K562 (cell line): ENCODE measurements around the gene CELA1. TPM values are rescaled to one million over a fixed set of nuclear protein-coding genes. Genes with fewer than 3 reads are reported as not detected.
A peak's percentile ranks its signal among the peaks of the same experiment; 100 is the strongest.

Source experiments
- CREB1 ChIP-seq, 2 experiments: sonication (generic) in 1 of 2; formaldehyde crosslinking in 1 of 2; IDR thresholded peaks; 2 replicates each; pipeline versions ENCODE4 v1.6.1 to v1.8.0; 2012 to 2022; ENCODE audit warnings: inconsistent platforms in 1 of 2, mild to moderate bottlenecking in 1 of 2, missing genetic modification reagents in 1 of 2, moderate library complexity in 1 of 2
- HDAC3 ChIP-seq: fragments of 450-650 bp; IDR thresholded peaks from 2 replicates; pipeline ENCODE4 v1.6.1; 2018; ENCODE audit warnings: borderline replicate concordance, mild to moderate bottlenecking, moderate library complexity; ENCODE audit not compliant: partially characterized antibody
- HLTF ChIP-seq: fragments of 450-650 bp; IDR thresholded peaks from 2 replicates; pipeline ENCODE4 v1.6.1; 2016
- KAT8 ChIP-seq: fragments of 450-650 bp; IDR thresholded peaks from 2 replicates; pipeline ENCODE4 v1.6.1; 2016; ENCODE audit warnings: low read depth, mild to moderate bottlenecking
- LEF1 ChIP-seq: fragments of 450-650 bp; IDR thresholded peaks from 2 replicates; pipeline ENCODE4 v1.6.1; 2016; ENCODE audit warnings: mild to moderate bottlenecking
- NFE2L1 ChIP-seq: fragments of 450-650 bp; IDR thresholded peaks from 2 replicates; pipeline ENCODE4 v1.6.1; 2016; ENCODE audit warnings: missing genetic modification characterization, low read depth, mild to moderate bottlenecking, missing compliant biosample characterization, moderate library complexity, borderline replicate concordance
- NFIC ChIP-seq: fragments of 450-650 bp; IDR thresholded peaks from 2 replicates; pipeline ENCODE4 v1.6.1; 2017; ENCODE audit warnings: mild to moderate bottlenecking, inconsistent platforms
- POU5F1 ChIP-seq: fragments of 150-350 bp; IDR thresholded peaks from 2 replicates; pipeline ENCODE4 v1.6.1; 2014; ENCODE audit warnings: borderline replicate concordance, low read length, low read depth, mild to moderate bottlenecking; ENCODE audit not compliant: partially characterized antibody
- TAL1 ChIP-seq: fragments of 450-650 bp; IDR thresholded peaks from 2 replicates; pipeline ENCODE4 v1.6.1; 2016; ENCODE audit warnings: mild to moderate bottlenecking
- XRCC5 ChIP-seq: fragments of 200-400 bp; formaldehyde crosslinking; IDR thresholded peaks from 2 replicates; pipeline ENCODE4 v1.6.1; 2017; ENCODE audit warnings: low read depth, mild to moderate bottlenecking, low read length
- ZNF263 ChIP-seq: sonication (generic); formaldehyde crosslinking; IDR thresholded peaks from 2 replicates; pipeline ENCODE4 v1.8.0; 2022; ENCODE audit warnings: mild to moderate bottlenecking, missing genetic modification reagents, borderline replicate concordance
- polyA plus RNA-seq, 8 experiments: library from polyadenylated mRNA; depleted of rRNA in 4 of 8; stranded (reverse) in 5 of 8; unstranded in 3 of 8; fragments of >200 nt; fragmentation: Nextera tagmentation in 2 of 8; fragmentation: Illumina TruSeq in 1 of 8; extraction: Ambion mirVana in 2 of 8; extraction: Trizol in 1 of 8; gene quantifications; 2 replicates each; pipeline versions ENCODE4 v1.2.1 to v1.2.3, GENCODE V29; 2011 to 2014; ENCODE audit warnings: inconsistent platforms in 1 of 8, missing spikeins in 1 of 8
- total RNA-seq, 7 experiments: library from RNA; depleted of rRNA in 6 of 7; stranded (reverse); fragments of >200 nt in 6 of 7; fragmentation: Illumina TruSeq in 2 of 7; extraction: Trizol in 2 of 7; gene quantifications; 2 replicates each; pipeline versions ENCODE4 v1.2.1 to v1.2.3, GENCODE V29; 2011 to 2021; ENCODE audit warnings: low replicate concordance in 1 of 7
- TF ChIP-seq, protein P1 (sequence below): IDR thresholded peaks from 3 replicates; pipeline ENCODE4 v1.6.1; 2011; ENCODE audit warnings: borderline replicate concordance, mild to moderate bottlenecking, moderate library complexity; ENCODE audit not compliant: insufficient read length; ENCODE audit errors: extremely low read depth
- TF ChIP-seq, protein P2 (sequence below): fragments of 250-450 bp; sonication (Bioruptor Pico); IDR thresholded peaks from 2 replicates; pipeline ENCODE4 v1.8.0; 2022; ENCODE audit warnings: inconsistent platforms
- TF ChIP-seq, protein P3 (sequence below): fragments of 450-650 bp; conservative IDR thresholded peaks from 2 replicates; pipeline ENCODE4 v1.6.1; 2016; ENCODE audit warnings: missing genetic modification characterization, low read depth, mild to moderate bottlenecking, missing compliant biosample characterization, moderate library complexity
- TF ChIP-seq, protein P4 (sequence below): sonication (generic); formaldehyde crosslinking; IDR thresholded peaks from 2 replicates; pipeline ENCODE4 v1.8.0; 2023; ENCODE audit warnings: missing genetic modification reagents, mild to moderate bottlenecking, borderline replicate concordance

CELA1 gene
- total and polyA plus RNA-seq, 9 of the 15 experiments (the other 6 are each of a cell fraction or from before 2014, with no cell fraction given): 0.06 to 0.27 (median 0.22) TPM; not detected in 6

DNA sequence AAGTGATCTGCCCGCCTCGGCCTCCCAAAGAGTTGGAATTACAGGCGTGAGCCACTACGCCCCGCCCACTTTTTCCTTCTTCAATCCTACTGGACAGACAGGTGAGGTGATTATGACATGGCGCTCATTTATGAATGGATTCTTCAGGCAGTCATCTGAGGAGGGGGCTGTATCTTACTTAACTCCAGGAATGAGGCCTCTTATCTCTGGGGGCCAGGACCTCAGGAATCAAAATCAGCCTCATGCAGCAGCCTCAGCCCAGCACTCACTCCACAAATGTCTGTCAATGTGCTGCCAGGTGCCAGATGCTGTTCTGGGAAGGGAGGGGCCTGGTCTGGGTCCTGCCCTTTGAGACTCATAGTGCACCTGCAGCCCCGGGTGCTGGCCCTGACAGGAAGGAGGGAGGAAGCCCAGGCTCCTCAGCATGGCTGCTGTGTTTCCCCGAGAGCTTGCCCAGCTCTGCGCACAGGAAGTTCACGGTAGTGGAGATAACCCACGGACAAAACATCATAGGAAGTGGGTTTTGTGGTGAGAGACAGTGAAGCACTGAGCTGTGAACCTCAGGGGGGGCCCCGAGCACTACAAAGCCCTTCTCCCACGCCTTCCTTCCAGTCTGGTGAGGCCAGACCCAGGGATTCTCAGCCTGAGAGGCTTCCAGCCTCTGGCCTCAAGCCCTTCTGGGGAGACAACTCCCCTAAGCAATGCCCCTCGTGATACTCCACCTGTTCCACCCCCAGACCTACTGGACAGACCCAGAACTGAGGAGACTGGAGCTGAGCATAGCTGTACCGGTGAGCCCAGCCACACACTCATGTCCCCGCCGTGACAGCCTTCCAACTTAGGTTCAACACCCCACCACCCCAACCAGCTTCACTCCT lies 22.4 kb upstream of the CELA1 start (continued):
- TF ChIP-seq, protein P1, sequence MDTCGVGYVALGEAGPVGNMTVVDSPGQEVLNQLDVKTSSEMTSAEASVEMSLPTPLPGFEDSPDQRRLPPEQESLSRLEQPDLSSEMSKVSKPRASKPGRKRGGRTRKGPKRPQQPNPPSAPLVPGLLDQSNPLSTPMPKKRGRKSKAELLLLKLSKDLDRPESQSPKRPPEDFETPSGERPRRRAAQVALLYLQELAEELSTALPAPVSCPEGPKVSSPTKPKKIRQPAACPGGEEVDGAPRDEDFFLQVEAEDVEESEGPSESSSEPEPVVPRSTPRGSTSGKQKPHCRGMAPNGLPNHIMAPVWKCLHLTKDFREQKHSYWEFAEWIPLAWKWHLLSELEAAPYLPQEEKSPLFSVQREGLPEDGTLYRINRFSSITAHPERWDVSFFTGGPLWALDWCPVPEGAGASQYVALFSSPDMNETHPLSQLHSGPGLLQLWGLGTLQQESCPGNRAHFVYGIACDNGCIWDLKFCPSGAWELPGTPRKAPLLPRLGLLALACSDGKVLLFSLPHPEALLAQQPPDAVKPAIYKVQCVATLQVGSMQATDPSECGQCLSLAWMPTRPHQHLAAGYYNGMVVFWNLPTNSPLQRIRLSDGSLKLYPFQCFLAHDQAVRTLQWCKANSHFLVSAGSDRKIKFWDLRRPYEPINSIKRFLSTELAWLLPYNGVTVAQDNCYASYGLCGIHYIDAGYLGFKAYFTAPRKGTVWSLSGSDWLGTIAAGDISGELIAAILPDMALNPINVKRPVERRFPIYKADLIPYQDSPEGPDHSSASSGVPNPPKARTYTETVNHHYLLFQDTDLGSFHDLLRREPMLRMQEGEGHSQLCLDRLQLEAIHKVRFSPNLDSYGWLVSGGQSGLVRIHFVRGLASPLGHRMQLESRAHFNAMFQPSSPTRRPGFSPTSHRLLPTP: no peak
- TF ChIP-seq NFIC (peak; percentile 92), CREB1 (IDR thresholded peaks at IDR 0.05) (peak; percentile 28; the same call in 1 of the 2 replicates), CREB1 (CRISPR knock-in tag; IDR thresholded peaks at IDR 0.05) (no peak), TAL1 (peak; percentile 98), LEF1 (peak; percentile 59), KAT8 (no peak), NFE2L1 (tag) (no peak), HDAC3 (peak; percentile 79), XRCC5 (no peak), POU5F1 (no peak), ZNF263 (CRISPR knock-in tag) (no peak; the same call in 1 of the 2 replicates), HLTF (peak; percentile 78; the same call in 1 of the 2 replicates)
- TF ChIP-seq, protein P2, sequence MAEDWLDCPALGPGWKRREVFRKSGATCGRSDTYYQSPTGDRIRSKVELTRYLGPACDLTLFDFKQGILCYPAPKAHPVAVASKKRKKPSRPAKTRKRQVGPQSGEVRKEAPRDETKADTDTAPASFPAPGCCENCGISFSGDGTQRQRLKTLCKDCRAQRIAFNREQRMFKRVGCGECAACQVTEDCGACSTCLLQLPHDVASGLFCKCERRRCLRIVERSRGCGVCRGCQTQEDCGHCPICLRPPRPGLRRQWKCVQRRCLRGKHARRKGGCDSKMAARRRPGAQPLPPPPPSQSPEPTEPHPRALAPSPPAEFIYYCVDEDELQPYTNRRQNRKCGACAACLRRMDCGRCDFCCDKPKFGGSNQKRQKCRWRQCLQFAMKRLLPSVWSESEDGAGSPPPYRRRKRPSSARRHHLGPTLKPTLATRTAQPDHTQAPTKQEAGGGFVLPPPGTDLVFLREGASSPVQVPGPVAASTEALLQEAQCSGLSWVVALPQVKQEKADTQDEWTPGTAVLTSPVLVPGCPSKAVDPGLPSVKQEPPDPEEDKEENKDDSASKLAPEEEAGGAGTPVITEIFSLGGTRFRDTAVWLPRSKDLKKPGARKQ: no peak
- TF ChIP-seq, protein P3, sequence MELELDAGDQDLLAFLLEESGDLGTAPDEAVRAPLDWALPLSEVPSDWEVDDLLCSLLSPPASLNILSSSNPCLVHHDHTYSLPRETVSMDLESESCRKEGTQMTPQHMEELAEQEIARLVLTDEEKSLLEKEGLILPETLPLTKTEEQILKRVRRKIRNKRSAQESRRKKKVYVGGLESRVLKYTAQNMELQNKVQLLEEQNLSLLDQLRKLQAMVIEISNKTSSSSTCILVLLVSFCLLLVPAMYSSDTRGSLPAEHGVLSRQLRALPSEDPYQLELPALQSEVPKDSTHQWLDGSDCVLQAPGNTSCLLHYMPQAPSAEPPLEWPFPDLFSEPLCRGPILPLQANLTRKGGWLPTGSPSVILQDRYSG (tag): peak; percentile 68; the same call in 1 of the 2 replicates
- TF ChIP-seq, protein P4, sequence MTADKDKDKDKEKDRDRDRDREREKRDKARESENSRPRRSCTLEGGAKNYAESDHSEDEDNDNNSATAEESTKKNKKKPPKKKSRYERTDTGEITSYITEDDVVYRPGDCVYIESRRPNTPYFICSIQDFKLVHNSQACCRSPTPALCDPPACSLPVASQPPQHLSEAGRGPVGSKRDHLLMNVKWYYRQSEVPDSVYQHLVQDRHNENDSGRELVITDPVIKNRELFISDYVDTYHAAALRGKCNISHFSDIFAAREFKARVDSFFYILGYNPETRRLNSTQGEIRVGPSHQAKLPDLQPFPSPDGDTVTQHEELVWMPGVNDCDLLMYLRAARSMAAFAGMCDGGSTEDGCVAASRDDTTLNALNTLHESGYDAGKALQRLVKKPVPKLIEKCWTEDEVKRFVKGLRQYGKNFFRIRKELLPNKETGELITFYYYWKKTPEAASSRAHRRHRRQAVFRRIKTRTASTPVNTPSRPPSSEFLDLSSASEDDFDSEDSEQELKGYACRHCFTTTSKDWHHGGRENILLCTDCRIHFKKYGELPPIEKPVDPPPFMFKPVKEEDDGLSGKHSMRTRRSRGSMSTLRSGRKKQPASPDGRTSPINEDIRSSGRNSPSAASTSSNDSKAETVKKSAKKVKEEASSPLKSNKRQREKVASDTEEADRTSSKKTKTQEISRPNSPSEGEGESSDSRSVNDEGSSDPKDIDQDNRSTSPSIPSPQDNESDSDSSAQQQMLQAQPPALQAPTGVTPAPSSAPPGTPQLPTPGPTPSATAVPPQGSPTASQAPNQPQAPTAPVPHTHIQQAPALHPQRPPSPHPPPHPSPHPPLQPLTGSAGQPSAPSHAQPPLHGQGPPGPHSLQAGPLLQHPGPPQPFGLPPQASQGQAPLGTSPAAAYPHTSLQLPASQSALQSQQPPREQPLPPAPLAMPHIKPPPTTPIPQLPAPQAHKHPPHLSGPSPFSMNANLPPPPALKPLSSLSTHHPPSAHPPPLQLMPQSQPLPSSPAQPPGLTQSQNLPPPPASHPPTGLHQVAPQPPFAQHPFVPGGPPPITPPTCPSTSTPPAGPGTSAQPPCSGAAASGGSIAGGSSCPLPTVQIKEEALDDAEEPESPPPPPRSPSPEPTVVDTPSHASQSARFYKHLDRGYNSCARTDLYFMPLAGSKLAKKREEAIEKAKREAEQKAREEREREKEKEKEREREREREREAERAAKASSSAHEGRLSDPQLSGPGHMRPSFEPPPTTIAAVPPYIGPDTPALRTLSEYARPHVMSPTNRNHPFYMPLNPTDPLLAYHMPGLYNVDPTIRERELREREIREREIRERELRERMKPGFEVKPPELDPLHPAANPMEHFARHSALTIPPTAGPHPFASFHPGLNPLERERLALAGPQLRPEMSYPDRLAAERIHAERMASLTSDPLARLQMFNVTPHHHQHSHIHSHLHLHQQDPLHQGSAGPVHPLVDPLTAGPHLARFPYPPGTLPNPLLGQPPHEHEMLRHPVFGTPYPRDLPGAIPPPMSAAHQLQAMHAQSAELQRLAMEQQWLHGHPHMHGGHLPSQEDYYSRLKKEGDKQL (CRISPR knock-in tag): no peak
